GM21423 (cell line): ENCODE results near the gene SZT2.
"Not testable (repeated sequence)": the region's sequence is repeated elsewhere in the genome, so short reads cannot be mapped to it uniquely, and the experiment has no call there.

Source experiments
- ATAC-seq: cut with Tn5 transposase; IDR thresholded peaks from one replicate; pipeline ENCODE4 v1.9.1; 2021; ENCODE audit warnings: mild to moderate bottlenecking, moderate library complexity; ENCODE audit not compliant: unreplicated experiment

The SZT2 gene

GRCh38 chr1:43386676-43387075 lies 3.0 kb upstream of the SZT2 start:
- no peak for ATAC-seq

DNA sequence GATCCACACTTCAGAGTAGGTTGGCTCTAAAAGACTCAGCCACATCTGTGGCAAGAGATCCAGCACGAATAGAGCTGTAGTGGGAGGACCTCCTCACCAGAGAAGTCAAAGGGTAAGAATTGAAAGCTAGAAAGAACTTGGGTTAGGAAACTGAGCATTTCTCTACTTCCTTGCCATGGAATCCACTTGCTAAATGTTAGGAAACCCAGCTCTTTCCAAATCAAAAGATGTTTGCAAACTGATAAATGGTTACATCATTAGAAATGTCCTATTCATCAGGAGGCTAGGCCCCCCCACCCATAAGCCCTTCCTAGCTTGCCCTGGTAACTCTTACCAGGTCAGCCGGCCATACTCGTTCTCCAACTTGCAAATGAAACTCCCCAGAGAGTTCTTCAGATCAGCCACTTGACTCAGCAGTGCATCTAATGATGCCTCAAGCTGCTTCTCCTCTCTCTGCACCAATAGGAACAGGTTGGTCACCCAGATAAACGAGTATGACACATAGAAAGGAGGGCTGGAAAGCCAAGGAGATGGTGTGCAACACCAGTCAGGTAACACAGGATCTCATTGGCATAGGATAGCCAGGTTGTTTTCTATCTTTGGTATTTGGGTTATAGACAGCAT lies 1.6 kb upstream of the SZT2 start:
- ATAC-seq: no peak

DNA sequence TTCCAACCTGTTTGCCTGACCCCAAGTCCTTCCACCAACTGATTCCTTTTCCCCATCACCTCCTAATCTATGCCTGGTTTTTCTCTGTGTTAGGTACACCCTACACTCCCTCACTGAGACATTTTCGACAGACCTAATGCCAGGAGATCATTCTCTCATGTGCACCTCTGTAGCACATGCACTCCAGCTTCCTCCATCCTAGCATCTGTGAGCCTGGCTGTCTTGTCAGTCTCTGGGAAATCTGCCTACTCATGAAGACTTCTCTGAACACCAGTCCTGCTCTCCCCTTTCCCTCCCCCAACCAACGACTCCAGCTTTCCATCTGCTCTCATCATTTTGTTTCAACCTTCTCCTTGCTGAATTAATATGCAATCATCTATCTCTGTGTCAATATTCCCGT lies 1.1 kb upstream of the SZT2 start:
- ATAC-seq: no peak

DNA sequence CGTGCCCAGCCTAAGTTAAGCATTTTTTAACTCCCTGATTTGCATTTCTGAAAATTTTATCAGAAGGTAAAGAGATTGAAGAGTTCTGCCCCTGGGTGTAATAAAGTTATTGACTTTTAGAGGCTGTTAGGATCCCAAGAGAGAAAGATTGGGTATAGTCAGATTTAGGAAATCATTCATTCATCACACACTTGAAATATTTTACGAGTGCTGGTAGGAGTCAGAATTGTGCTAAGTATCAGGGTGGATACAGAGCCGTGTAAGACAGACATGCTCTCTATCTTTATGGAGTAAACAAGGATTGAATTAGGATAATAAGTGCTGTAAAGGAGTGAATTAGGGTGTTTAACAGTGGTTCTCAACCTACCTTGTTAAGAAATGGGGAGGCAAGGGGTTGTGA lies 3.0 kb downstream of the SZT2 start:
- ATAC-seq: no peak

DNA sequence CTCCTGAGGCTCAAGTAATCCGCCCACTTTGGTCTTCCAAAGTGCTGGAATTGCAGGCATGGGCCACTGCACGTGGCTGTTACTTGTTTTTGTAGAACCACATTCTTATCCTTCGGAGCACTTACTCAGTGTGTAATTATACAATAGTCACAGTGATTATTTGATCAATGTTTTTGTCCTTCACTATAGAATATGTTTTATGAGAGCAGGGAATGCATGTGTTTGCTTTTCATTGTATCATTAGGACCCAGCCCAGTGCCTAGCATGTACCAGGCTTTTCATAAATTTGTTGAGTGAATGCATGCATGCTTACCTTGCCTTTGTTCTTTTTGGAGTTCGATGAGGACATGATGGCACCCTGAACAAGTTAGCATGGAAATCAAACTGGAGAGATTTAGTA lies 5.8 kb downstream of the SZT2 start:
- ATAC-seq: no peak

DNA sequence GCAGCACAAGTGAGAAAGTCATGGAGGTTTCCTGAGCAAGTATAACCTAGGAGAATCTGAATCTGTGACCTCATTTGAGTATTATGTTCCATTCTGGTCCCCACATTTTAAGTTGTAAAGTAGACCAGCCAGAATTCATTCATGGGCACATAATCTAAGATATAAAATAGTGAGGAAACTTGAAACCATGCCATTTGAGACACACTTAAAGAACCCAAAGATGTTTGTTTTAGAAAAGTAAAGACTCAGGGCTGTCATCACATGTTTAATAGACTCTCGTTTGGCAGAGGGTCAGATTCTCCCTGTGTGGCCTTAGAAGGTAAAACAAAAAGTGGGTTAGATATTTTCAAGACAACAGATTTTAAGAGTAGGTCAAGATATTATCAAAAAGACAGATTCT lies 6.4 kb downstream of the SZT2 start:
- no peak for ATAC-seq

GRCh38 chr1:43398227-43398626 lies 8.5 kb downstream of the SZT2 start:
- no peak for ATAC-seq

DNA sequence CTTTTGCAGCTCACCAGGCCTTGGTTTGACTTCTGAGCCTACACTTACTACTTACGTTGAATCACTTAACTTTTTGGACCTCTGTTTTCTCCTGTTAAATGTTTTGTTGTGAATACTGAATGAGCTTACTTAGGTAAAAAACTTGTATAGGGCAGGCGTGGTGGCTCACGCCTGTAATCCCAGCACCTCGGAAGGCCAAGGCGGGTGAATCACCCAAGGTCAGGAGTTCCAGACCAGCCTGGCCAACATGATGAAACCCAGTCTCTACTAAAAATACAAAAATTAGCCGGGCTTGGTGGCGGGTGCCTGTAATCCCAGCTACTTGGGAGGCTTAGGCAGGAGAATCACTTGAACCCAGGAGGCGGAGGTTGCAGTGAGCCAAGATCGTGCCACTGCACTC lies 10.7 kb downstream of the SZT2 start:
- ATAC-seq: not testable (repeated sequence)

GRCh38 chr1:43402089-43402865 lies 12.6 kb downstream of the SZT2 start:
- ATAC-seq: no peak

- no peak for ATAC-seq
Measured at GRCh38 chr1:43404353-43404752, 14.7 kb downstream of the SZT2 start.

DNA sequence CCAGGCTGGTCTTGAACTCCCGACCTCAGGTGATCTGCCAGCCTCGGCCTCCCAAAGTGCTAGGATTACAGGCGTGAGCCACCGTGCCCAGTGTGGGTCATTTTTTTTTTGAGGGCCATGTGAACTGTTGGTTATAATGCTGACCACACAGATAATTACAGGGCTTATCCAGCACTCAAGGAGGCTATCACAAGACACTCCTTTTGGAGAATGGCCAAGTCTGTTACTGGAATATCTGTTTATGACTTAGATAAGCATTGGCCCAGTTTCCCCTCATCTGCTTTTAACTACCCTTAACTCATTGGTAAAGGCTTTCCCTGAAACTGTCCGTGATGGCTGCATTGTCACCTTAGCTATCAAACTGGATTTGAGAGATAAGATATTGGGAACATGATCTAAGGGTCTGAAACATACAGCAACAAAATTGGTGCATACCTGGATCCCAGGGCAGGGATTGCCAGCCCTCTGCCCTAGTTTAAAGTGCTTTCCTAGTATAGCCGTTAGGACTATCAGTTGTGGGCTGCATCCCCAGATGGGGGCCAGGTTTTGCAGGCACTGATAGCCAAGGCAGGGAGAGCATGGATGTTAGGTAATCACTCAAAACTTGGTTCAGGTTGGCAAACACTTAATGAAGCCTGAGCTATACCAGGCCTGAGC lies 15.6 kb downstream of the SZT2 start:
- ATAC-seq: no peak

DNA sequence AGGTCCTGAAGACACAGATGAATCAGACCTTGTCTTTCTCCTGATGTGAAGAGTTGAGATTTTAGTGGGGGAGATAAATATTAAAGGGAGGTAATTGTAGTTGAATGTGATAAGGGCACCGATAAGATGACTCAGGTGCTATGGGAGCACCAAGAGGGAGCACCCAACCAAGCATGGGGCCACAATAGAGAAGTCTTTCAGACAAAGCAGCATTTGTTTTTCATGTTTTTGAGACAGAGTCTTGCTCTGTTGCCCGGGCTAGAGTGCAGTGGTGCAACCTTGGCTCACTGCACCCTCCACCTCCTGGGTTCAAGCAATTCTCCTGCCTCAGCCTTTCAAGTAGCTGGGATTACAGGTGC lies 16.2 kb downstream of the SZT2 start:
- ATAC-seq: no peak

- no peak for ATAC-seq
Measured at GRCh38 chr1:43410571-43410970, 20.9 kb downstream of the SZT2 start.

GRCh38 chr1:43413426-43413825 lies 23.7 kb downstream of the SZT2 start:
- ATAC-seq: not testable (repeated sequence)

GRCh38 chr1:43414634-43415223 lies 25.0 kb downstream of the SZT2 start:
- no peak for ATAC-seq

- no peak for ATAC-seq
Measured at GRCh38 chr1:43415901-43416300, 26.2 kb downstream of the SZT2 start.

DNA sequence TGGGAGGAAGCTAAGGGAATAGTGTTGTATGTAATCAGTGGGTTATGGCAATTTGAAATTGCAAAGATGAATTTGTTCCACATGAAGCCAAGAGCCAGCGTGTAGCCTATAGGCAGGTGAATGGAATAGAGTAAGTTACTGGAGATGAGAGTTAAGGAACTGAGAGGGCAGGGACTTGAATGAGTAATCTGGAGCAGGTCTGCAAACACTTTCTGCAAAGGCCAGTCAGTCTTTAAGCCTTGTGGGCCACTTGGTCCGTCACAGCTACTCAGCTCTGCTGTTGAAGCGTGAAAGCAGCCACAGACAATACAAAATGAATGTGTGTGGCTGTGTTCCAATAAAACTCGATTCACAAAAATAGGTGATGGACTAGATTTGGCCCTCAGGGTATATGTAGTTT lies 29.2 kb downstream of the SZT2 start:
- ATAC-seq: no peak

GRCh38 chr1:43419627-43420425 lies 30.1 kb downstream of the SZT2 start:
- ATAC-seq: no peak

GRCh38 chr1:43420874-43421273 lies 31.2 kb downstream of the SZT2 start:
- ATAC-seq: no peak

GRCh38 chr1:43421396-43421795 lies 31.7 kb downstream of the SZT2 start:
- ATAC-seq: no peak
